Stomach (tissue), 9 donors: ENCODE data around the gene TNRC18. TPM values are rescaled to one million over a fixed set of nuclear protein-coding genes. Genes with fewer than 3 reads are reported as not detected.
A peak's percentile ranks its signal among the peaks of the same experiment; 100 is the strongest.

Source experiments
- DNase-seq, 2 donors: peaks; one replicate each; pipeline versions ENCODE4 v3.0.0 to v3.0.0-alpha.2; 2013 to 2019
- H3K27ac ChIP-seq, 5 donors: fragments of 200-600 bp in 4 of 5; sonication (generic) in 4 of 5; one replicate each; pipeline ENCODE4 v1.5.1; 2013 to 2019; ENCODE audit warnings: mild to moderate bottlenecking in 1 of 5, moderate library complexity in 1 of 5
- H3K27me3 ChIP-seq, 3 donors: fragments of 200-600 bp; sonication (generic); one replicate each; pipeline ENCODE4 v1.5.1; 2017 to 2019; ENCODE audit warnings: mixed run types in 1 of 3
- H3K36me3 ChIP-seq, 4 donors: fragments of 200-600 bp; sonication (generic); 1 replicate in 3 of 4; 2 replicates in 1 of 4; pipeline ENCODE4 v1.5.1; 2016 to 2019
- H3K4me1 ChIP-seq, 4 donors: fragments of 200-600 bp; sonication (generic); one replicate each; pipeline ENCODE4 v1.5.1; 2016 to 2019
- H3K4me3 ChIP-seq, 4 donors: fragments of 200-600 bp; sonication (generic) in 3 of 4; one replicate each; pipeline ENCODE4 v1.5.1; 2016 to 2019; ENCODE audit warnings: mild to moderate bottlenecking in 1 of 4
- H3K9me3 ChIP-seq, 4 donors: fragments of 200-600 bp; sonication (generic); one replicate each; pipeline ENCODE4 v1.5.1; 2016 to 2019
- CTCF ChIP-seq, 7 experiments: fragments of 450-650 bp in 4 of 7; fragments of 200-600 bp in 3 of 7; sonication (generic) in 3 of 7; IDR thresholded peaks; one replicate each; pipeline ENCODE4 v1.5.1; 2016 to 2019; ENCODE audit warnings: antibody characterized with exemption in 7 of 7, control low read depth in 2 of 7, mild to moderate bottlenecking in 1 of 7
- EP300 ChIP-seq: sonication (generic); formaldehyde crosslinking; IDR thresholded peaks from one replicate; pipeline ENCODE4 v1.6.1; 2017; ENCODE audit warnings: antibody characterized with exemption
- POLR2A ChIP-seq, 4 donors: fragments of 450-650 bp; IDR thresholded peaks; one replicate each; pipeline ENCODE4 v1.6.1; 2016; ENCODE audit warnings: antibody characterized with exemption in 4 of 4, control low read depth in 2 of 4, mild to moderate bottlenecking in 1 of 4, moderate library complexity in 1 of 4
- POLR2AphosphoS5 ChIP-seq, 3 donors: sonication (generic); formaldehyde crosslinking; IDR thresholded peaks; one replicate each; pipeline ENCODE4 v1.6.1; 2016; ENCODE audit warnings: antibody characterized with exemption in 3 of 3
- WGBS, 5 donors: extraction: QIAGEN DNeasy Blood & Tissue Kit in 3 of 5; methylation state at CpG; one replicate each; pipeline versions ENCODE4 v1.1.5 to v1.1.7; 2013 to 2018; 5-methylcytosine and 5-hydroxymethylcytosine counted together
- intact Hi-C: fragments of 100-400 bp; cut with DNase I; formaldehyde crosslinking; loops from one replicate; pipeline ENCODE4 v1.15.1; 2023; ENCODE audit warnings: low total_unique reads
- polyA plus RNA-seq, 3 donors: library from polyadenylated mRNA; stranded (reverse); fragments of 200-250 nt; gene quantifications; one replicate each; pipeline ENCODE4 v1.2.3, GENCODE V29; 2013
- total RNA-seq, 5 donors: library from RNA; depleted of rRNA; stranded (reverse); fragments of >200 nt; gene quantifications; one replicate each; pipeline versions ENCODE4 v1.1.0 to v1.2.3, GENCODE V29; 2014 to 2016
- donor health status: healthy with polysubstance abuse.
- donor health status: Bipolar disorder and iron deficiency.
- donor health status: healthy.

TNRC18 gene
- total and polyA plus RNA-seq, 8 donors, result 8.5 to 463 (median 81.8) TPM

DNA sequence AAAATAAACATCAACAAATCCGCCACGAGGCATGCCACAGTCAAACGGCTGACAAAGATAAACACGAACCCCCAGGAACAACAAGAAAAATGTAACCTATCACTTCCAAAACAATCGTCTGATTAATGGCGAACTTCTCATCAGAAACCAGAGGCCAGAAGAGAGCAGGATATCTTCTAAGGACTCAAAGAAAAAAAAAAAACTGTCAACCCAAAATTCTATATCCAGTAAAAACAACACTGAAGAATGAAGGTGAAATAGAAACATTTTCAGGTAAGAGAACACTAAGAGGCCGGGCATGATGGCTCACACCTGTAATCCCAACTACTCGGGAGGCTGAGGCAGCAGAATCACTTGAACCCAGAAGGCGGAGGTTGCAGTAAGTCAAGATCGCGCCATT is 86.6 kb downstream of the TNRC18 start:
- TF ChIP-seq CTCF (IDR thresholded peaks at IDR 0.05) (no peak), POLR2AphosphoS5 (IDR thresholded peaks at IDR 0.05) (no peak), EP300 (no peak), POLR2A (IDR thresholded peaks at IDR 0.05) (no peak)
- Histone ChIP-seq H3K27me3 (no peaks in the 10 kb centered on the region), H3K27ac (no peak overlapping the region), H3K9me3 (peaks cover 0 to 14% (median 8%) of the 10 kb centered on the region in 4 donors), H3K4me3 (no peak overlapping the region), H3K36me3 (peaks cover 59 to 98% (median 97%) of the 10 kb centered on the region in 4 donors), H3K4me1 (peaks cover 0 to 14% (median 7%) of the 10 kb centered on the region in 4 donors)
- intact Hi-C loops, result no loop called here
- 87 to 92% (median 91%) methylated on average over 11 of the region's 11 CpGs for WGBS, 5 donors
- DNase-seq, result no peak

GRCh38 chr7:5334671-5335070 is 89.0 kb downstream of the TNRC18 start:
- Histone ChIP-seq H3K27ac (no peak overlapping the region), H3K36me3 (peaks cover 54 to 98% (median 97%) of the 10 kb centered on the region in 4 donors), H3K4me1 (peaks cover 0 to 25% (median 9%) of the 10 kb centered on the region in 4 donors), H3K9me3 (peaks cover 0 to 14% (median 8%) of the 10 kb centered on the region in 4 donors), H3K4me3 (no peak overlapping the region), H3K27me3 (no peaks in the 10 kb centered on the region)
- intact Hi-C loops, result no loop called here
- WGBS, 5 donors, result 71 to 82% (median 75%) methylated on average over 8 of the region's 8 CpGs
- TF ChIP-seq POLR2AphosphoS5 (IDR thresholded peaks at IDR 0.05) (no peak), POLR2A (IDR thresholded peaks at IDR 0.05) (no peak), CTCF (IDR thresholded peaks at IDR 0.05) (no peak), EP300 (no peak)
- no peak for DNase-seq

DNA sequence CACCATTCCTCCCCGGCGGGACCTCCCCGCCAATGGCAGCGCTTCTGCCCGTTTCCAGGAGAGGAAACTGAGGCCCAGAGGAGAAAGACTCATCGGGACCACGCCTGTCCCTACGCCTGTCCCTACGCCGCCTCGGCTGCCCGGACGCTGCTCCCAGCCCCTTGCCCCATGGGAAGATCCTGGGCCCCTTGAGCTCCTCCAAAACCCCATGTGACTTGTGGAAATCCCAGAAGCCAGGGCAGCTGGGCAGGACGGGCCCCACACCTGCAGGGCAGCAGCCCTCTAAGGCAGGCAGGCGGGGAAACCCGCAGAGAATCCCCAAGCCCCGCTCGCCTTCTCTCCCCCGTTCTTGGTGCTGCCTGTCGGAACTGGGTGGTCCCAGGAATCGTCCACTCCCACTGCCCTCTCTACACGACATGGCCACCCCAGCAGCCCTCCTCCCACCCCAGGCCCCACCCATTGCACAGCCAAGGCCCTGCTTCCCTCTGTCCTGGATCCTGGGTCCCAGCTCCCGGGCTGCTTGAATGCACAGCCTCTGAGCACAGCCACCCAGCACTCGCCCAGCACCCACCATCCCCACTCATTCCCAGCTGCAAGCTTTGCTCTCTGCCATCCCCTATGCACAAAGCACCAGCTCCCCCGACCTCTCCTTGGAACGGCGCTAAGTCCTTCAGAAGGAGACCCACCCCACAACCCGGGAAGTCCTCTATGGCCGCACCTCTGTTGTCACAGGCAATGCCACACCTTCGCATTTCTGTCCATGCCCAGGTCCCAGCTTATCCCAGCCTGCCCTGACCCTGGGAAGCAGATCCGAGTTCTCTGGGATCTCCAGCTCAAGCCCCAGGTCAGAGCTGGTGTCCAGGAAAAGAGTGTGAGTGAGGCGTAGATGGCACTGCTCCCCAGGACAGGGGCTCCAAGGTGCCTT is 90.3 kb downstream of the TNRC18 start:
- Histone ChIP-seq H3K9me3 (peaks cover 0 to 14% (median 8%) of the 10 kb centered on the region in 4 donors), H3K4me3 (no peak overlapping the region), H3K36me3 (peaks cover 56 to 97% (median 97%) of the 10 kb centered on the region in 4 donors), H3K27ac (peak overlapping the region in 1 of 5 donors; percentile 28), H3K27me3 (no peaks in the 10 kb centered on the region), H3K4me1 (peaks cover 0 to 25% (median 9%) of the 10 kb centered on the region in 4 donors)
- TF ChIP-seq POLR2A (IDR thresholded peaks at IDR 0.05) (no peak), CTCF (IDR thresholded peaks at IDR 0.05) (no peak), EP300 (no peak), POLR2AphosphoS5 (IDR thresholded peaks at IDR 0.05) (no peak)
- intact Hi-C loops, result no loop called here
- peak in 1 of 2 donors; percentile 68 for DNase-seq
- 71 to 88% (median 83%) methylated on average over 27 to 32 of the region's 32 CpGs for WGBS, 5 donors

DNA sequence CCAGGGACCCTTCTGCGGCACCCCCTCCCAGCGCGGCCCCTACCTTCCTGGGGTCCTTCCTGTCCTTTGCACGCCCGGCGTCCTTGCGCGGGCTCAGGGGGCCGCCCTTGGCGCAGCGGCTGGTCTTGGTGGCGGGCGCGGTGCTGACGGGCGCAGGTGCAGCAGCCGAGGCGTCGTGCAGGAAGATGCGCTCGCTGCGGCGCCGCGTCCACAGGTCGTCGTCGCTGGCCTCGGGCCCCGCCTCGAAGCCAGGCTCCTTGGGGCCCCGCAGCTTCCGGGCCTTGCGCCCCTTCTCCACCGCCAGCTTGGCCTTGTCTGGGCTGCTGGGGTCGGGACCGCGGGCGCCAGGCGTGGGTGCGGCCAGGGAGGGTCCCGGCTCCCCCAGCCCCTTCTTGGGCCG is 91.1 kb downstream of the TNRC18 start:
- no peak overlapping the region for H3K27ac ChIP-seq
- 84 to 92% (median 90%) methylated on average over 12 to 43 of the region's 43 CpGs for WGBS, 5 donors
- peaks cover 57 to 97% (median 97%) of the 10 kb centered on the region in 4 donors for H3K36me3 ChIP-seq
- peaks cover 0 to 12% (median 8%) of the 10 kb centered on the region in 4 donors for H3K9me3 ChIP-seq
- no peak overlapping the region for H3K4me3 ChIP-seq
- no peaks in the 10 kb centered on the region for H3K27me3 ChIP-seq
- intact Hi-C loops, result no loop called here
- DNase-seq, result no peak
- peaks cover 0 to 25% (median 9%) of the 10 kb centered on the region in 4 donors for H3K4me1 ChIP-seq
- TF ChIP-seq EP300 (no peak), CTCF (IDR thresholded peaks at IDR 0.05) (no peak), POLR2AphosphoS5 (IDR thresholded peaks at IDR 0.05) (no peak), POLR2A (IDR thresholded peaks at IDR 0.05) (no peak)
